Motor neuron (in vitro differentiated cells): Measurements from ENCODE around the gene RALGAPA2. TPM values are rescaled to one million over a fixed set of nuclear protein-coding genes. Genes with fewer than 3 reads are reported as not detected.
A peak's percentile ranks its signal among the peaks of the same experiment; 100 is the strongest.

Source experiments
- ATAC-seq, 8 experiments: fragments of 200-7000 bp; cut with Tn5 transposase; replicated peaks in 6 of 8; 2 replicates each; pipeline ENCODE4 v1.8.0; 2021; ENCODE audit warnings: mild to moderate bottlenecking in 8 of 8, moderate library complexity in 8 of 8
- H3K27ac ChIP-seq, 2 donors: fragments of 250-450 bp; sonication (Bioruptor Pico); 2 replicates each; pipeline ENCODE4 v1.9.0; 2021; ENCODE audit warnings: antibody characterized with exemption in 2 of 2, mild to moderate bottlenecking in 2 of 2, moderate library complexity in 1 of 2
- H3K4me1 ChIP-seq, 2 donors: fragments of 250-450 bp; sonication (Bioruptor Pico); replicated peaks in 1 of 2; 2 replicates each; pipeline ENCODE4 v1.6.1; 2021; ENCODE audit warnings: antibody characterized with exemption in 2 of 2, mild to moderate bottlenecking in 2 of 2, moderate library complexity in 1 of 2
- H3K4me3 ChIP-seq, 5 donors: fragments of 250-450 bp; sonication (Bioruptor Pico); 2 replicates each; pipeline ENCODE4 v1.9.0; 2021; ENCODE audit warnings: antibody characterized with exemption in 5 of 5, mild to moderate bottlenecking in 5 of 5, moderate library complexity in 4 of 5
- WGBS, 10 experiments: fragments of 450-650 bp; shearing (Covaris generic); methylation state at CpG; one replicate each; pipeline ENCODE4 v1.0.0; 2022; 5-methylcytosine and 5-hydroxymethylcytosine counted together
- in situ Hi-C, 9 experiments: fragments of 400-800 bp; cut with MboI; loops; one replicate each; pipeline ENCODE4 v1.15.0; 2021; ENCODE audit warnings: low sequenced_read_pairs in 9 of 9, low pct_unique_long_range_greater_than_20kb in 2 of 9; ENCODE audit not compliant: unreplicated experiment in 9 of 9
- total RNA-seq, 8 experiments: library from RNA; unstranded; fragments of 300-600 nt; gene quantifications; 2 replicates each; pipeline versions ENCODE4 v1.2.3 to v1.2.4, GENCODE V29; 2022

The RALGAPA2 gene
- total RNA-seq, 8 experiments from 2014 or later, result 10.7 to 67.4 (median 20.2) TPM

DNA sequence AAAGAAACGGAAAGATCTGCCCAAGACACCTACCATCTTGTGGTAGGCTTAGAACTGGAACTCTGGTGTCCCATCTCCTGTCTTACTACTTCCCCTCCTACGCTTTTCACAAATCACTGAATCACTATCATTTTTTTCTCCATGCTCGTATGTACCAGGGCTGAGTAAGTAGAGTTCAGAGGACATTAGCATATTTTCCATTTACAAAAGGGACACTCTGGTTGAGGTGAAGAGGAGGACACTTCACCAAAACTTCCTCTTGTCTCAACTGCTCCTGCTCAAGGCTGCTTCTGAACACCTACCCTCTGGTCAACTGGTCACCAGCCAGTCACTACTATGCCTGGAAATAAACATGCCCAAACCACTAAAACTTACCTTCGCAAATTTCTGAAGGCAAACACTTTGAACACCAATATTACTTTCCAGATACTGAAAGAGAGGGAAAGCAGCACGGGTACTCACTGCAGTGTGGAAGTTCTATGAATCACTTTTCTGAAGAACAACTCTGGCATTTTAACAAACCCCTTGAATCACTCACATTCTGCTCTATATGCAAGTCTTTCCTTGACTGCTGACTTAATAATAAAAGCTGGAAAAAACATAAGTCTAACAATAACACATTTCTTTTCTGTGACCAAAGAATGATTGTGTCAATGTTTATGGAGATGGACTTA, 221.2 kb downstream of the RALGAPA2 start:
- H3K4me1 ChIP-seq, result peaks cover 50 to 65% of the 10 kb centered on the region in 2 donors
- 35 to 73% (median 57%) methylated on average over 2 to 4 of the region's 5 CpGs; no CpG with 5 or more reads in 1 of the 10 experiments for WGBS, 10 experiments
- peak overlapping the region in 1 of 2 donors; percentile 3 for H3K27ac ChIP-seq
- H3K4me3 ChIP-seq, result no peak overlapping the region
- peak in 3 of 8 experiments; percentile 17 to 74 (median 60) for ATAC-seq
- in situ Hi-C loops, result no loop called here

- H3K4me1 ChIP-seq, result peaks cover 50 to 65% of the 10 kb centered on the region in 2 donors
- no peak for ATAC-seq
- 74 to 100% methylated on average over 1 to 3 of the region's 3 CpGs; no CpG with 5 or more reads in 8 of the 10 experiments for WGBS, 10 experiments
Observed at GRCh38 chr20:20490673-20491072, 221.8 kb downstream of the RALGAPA2 start.

DNA sequence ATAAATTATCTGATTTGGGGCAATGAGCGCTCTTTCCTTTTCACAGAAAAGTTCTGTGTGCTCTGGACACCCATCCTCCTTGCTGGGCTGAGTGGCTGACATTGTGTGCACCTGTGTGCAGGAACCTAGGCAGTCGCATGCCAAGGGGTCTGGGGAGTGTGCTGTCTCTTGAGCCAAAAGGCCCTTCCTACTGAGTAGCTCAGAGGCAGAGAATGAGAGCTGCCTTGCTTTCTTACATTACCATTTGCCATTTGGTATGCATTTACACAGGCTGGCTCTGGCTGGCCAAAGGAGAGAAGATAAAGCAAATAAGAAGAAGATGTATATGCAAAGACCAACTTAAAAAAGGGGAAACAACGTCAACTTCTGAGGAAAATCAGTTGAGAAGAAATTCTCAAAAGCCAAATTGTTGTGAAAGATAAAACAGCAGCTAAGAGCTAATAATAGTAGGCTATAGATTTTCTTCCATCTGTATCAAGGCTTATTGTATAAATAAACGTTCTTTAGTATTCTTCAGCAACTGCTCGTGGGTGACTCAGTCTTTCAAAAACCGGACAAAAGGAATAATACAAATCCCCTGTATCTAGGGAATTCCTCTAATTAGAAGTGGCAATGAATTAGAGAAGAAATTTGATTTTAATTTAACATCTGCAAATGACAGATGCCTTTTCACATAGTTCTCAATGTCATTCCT, 222.6 kb downstream of the RALGAPA2 start:
- 27 to 83% (median 50%) methylated on average over 4 to 6 of the region's 6 CpGs for WGBS, 10 experiments
- ATAC-seq, result peak in 6 of 8 experiments; percentile 26 to 45 (median 34)
- H3K4me3 ChIP-seq, result no peak overlapping the region
- peaks cover 50 to 61% of the 10 kb centered on the region in 2 donors for H3K4me1 ChIP-seq
- in situ Hi-C loops, result no loop called here
- H3K27ac ChIP-seq, result no peak overlapping the region

More at GRCh38 chr20:20490673-20491072, 221.8 kb downstream of the RALGAPA2 start:
- Histone ChIP-seq H3K27ac (no peak overlapping the region), H3K4me3 (no peak overlapping the region)
- in situ Hi-C loops, result no loop called here

GRCh38 chr20:20489054-20489453, 223.4 kb downstream of the RALGAPA2 start:
- in situ Hi-C loops, result no loop called here
- WGBS, 10 experiments, result 78 to 98% (median 89%) methylated on average over 2 to 5 of the region's 5 CpGs; no CpG with 5 or more reads in 1 of the 10 experiments
- no peak overlapping the region for H3K4me3 ChIP-seq
- no peak for ATAC-seq
- H3K4me1 ChIP-seq, result peaks cover 50 to 57% of the 10 kb centered on the region in 2 donors
- H3K27ac ChIP-seq, result no peak overlapping the region

- Histone ChIP-seq H3K27ac (no peak overlapping the region), H3K4me3 (no peak overlapping the region), H3K4me1 (peaks cover 47 to 51% of the 10 kb centered on the region in 2 donors)
- in situ Hi-C loops, result no loop called here
- WGBS, 10 experiments, result 10 to 91% (median 83%) methylated on average over 1 of the region's 1 CpG; no CpG with 5 or more reads in 3 of the 10 experiments
- no peak for ATAC-seq
Observed at GRCh38 chr20:20488388-20488787, 224.1 kb downstream of the RALGAPA2 start.

DNA sequence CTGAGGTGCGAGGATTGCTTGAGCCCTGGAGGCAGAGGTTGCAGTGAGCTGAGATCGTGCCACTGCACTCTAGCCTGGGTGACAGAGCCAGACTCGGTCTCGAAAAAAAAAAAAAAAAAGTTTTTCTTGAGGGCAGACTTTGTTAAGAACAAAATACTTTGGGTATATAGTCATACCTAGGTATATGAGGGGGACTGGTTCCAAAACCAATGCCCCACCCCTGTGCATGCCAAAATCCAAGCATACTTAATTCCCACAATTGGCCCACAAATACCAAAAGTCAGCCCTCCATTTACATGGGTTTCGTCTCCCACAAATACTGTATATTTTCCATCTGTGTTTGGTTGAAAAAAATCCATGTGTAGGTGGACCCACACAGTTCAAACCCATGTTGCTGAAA, 224.6 kb downstream of the RALGAPA2 start:
- Histone ChIP-seq H3K4me3 (no peak overlapping the region), H3K27ac (no peak overlapping the region), H3K4me1 (peaks cover 41 to 45% of the 10 kb centered on the region in 2 donors)
- in situ Hi-C loops, result no loop called here
- 56 to 100% (median 82%) methylated on average over 1 to 5 of the region's 5 CpGs; no CpG with 5 or more reads in 4 of the 10 experiments for WGBS, 10 experiments
- ATAC-seq, result no peak

- no peak for ATAC-seq
- whole genome bisulfite sequencing, 10 experiments, result 33 to 100% (median 81%) methylated on average over 1 to 2 of the region's 2 CpGs; no CpG with 5 or more reads in 2 of the 10 experiments
- in situ Hi-C loops, result no loop called here
- Histone ChIP-seq H3K4me1 (peaks cover under 1 to 1% of the 10 kb centered on the region in 2 donors), H3K27ac (no peak overlapping the region), H3K4me3 (no peak overlapping the region)
Observed at GRCh38 chr20:20483328-20483727, 229.1 kb downstream of the RALGAPA2 start.

- in situ Hi-C loops, result no loop called here
- H3K4me3 ChIP-seq, result no peak overlapping the region
- H3K4me1 ChIP-seq, result no peaks in the 10 kb centered on the region
- ATAC-seq, result no peak
- WGBS, 10 experiments, result 93 to 100% (median 98%) methylated on average over 1 to 4 of the region's 4 CpGs
- H3K27ac ChIP-seq, result no peak overlapping the region
Observed at GRCh38 chr20:20482453-20482852, 230.0 kb downstream of the RALGAPA2 start.

GRCh38 chr20:20480689-20481088, 231.8 kb downstream of the RALGAPA2 start:
- no peaks in the 10 kb centered on the region for H3K4me1 ChIP-seq
- ATAC-seq, result peak in 2 of 8 experiments; percentile 26 to 52
- no peak overlapping the region for H3K4me3 ChIP-seq
- no peak overlapping the region for H3K27ac ChIP-seq
- in situ Hi-C loops, result no loop called here
- 100% methylated on average over 1 to 2 of the region's 2 CpGs; no CpG with 5 or more reads in 6 of the 10 experiments for WGBS, 10 experiments

- H3K27ac ChIP-seq, result no peak overlapping the region
- WGBS, 10 experiments, result 50 to 100% (median 100%) methylated on average over 1 of the region's 1 CpG; no CpG with 5 or more reads in 3 of the 10 experiments
Observed at GRCh38 chr20:20480126-20480525, 232.3 kb downstream of the RALGAPA2 start.

DNA sequence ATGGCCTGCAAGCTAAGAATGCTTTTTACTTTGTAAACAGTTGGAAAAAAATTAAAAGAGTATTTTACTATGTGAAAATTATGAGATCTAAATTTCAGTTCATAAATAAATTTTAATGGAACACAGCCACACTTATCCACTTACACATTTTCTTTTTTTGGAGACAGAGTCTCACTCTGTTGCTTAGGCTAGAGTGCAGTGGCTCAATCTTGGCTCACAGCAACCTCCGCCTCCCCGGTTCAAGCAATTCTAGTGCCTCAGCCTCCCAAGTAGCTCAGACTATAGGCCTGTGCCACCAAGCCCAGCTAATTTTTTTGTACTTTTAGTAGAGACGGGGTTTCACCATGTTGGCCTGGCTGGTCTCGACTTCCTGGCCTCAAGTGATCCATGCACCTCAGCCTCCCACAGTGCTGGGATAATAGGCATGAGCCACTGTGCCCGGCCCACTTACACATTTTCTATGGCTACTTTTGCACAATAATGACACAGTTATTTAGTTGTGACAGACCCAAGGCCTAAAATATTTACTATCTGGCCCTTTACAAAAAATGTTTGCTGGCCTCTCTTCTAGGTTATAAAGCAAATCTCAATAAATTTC, 234.9 kb downstream of the RALGAPA2 start:
- no peak overlapping the region for H3K27ac ChIP-seq
- 23 to 96% (median 56%) methylated on average over 2 to 4 of the region's 5 CpGs; no CpG with 5 or more reads in 2 of the 10 experiments for WGBS, 10 experiments
- no peak overlapping the region for H3K4me3 ChIP-seq
- no peaks in the 10 kb centered on the region for H3K4me1 ChIP-seq
- in situ Hi-C loops, result no loop called here
- no peak for ATAC-seq

More at GRCh38 chr20:20480126-20480525, 232.3 kb downstream of the RALGAPA2 start:
- Histone ChIP-seq H3K4me3 (no peak overlapping the region), H3K4me1 (no peaks in the 10 kb centered on the region)
- no peak for ATAC-seq
- in situ Hi-C loops, result no loop called here

DNA sequence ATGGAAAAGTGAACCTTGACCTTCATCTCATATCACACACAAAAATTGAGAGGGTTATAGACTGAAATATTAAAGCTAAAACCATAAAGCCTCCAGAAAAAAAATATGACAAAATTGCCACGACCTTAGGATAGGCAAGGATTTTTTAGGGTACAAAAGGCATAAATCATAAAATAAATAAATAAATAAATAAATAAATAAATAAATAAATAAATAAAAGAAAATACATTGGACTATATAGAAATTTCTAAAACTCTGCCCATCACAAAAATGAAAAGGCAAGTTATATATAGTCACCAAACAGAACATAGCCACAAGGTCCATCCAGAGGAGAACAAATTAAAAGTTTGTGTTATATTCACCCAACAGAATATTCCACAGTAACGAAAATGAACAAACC, 235.9 kb downstream of the RALGAPA2 start:
- Histone ChIP-seq H3K4me3 (no peak overlapping the region), H3K27ac (no peak overlapping the region), H3K4me1 (peaks cover 1 to 8% of the 10 kb centered on the region in 2 donors)
- ATAC-seq, result no peak
- WGBS, 10 experiments, result 64 to 100% (median 88%) methylated on average over 2 of the region's 2 CpGs; no CpG with 5 or more reads in 1 of the 10 experiments
- in situ Hi-C loops, result no loop called here

DNA sequence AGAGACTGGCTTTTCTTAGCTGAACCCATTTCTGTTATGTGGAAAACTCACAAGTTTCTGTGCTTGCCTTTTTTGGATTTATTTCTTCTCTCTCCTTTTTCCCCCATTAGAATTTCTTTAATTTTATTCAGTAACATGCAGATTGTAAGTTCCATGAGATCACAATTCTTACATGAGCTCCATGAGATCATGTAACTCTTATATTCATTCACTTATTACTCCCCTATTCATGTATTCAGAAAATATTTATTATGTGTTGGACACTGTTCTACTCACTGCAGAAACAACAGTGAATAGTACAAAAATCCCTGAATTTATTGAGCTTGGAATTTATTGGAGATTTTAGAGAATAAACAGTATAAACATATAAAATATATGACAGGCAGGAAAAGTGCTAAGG, 238.8 kb downstream of the RALGAPA2 start:
- Histone ChIP-seq H3K4me3 (no peak overlapping the region), H3K4me1 (peaks cover 3 to 10% of the 10 kb centered on the region in 2 donors), H3K27ac (no peak overlapping the region)
- in situ Hi-C loops, result no loop called here
- peak in 3 of 8 experiments; percentile 34 to 79 (median 55) for ATAC-seq
